ENCODE results near the gene TOLLIP.

- TF ChIP-seq ZNF19 (tag by site-specific recombination; IDR thresholded peaks at IDR 0.05; ENCODE audit: low read depth) (no peak), CTCF (tag by site-specific recombination; IDR thresholded peaks at IDR 0.05) (no peak), ZNF449 (tag by site-specific recombination; IDR thresholded peaks at IDR 0.05) (no peak), ZNF10 (tag by site-specific recombination; IDR thresholded peaks at IDR 0.05) (no peak), TCF7L2 (IDR thresholded peaks at IDR 0.05; ENCODE audit: borderline replicate concordance, low read depth, low read length) (no peak), SALL2 (tag by site-specific recombination; IDR thresholded peaks at IDR 0.05; ENCODE audit: borderline replicate concordance) (no peak), ZNF571 (tag by site-specific recombination; IDR thresholded peaks at IDR 0.05) (no peak), ZBTB7A (tag by site-specific recombination; IDR thresholded peaks at IDR 0.05; ENCODE audit: low read depth) (no peak)
These were observed 42.0 kb upstream of the TOLLIP start for GRCh38 chr11:1351278-1351937.

Data from HEK293 (cell line).